HFF-Myc (cell line): Measurements from ENCODE around the gene PRDM16.

Experiments used
- DNase-seq: peaks from one replicate; pipeline ENCODE4 v3.0.0-alpha.2; 2011; ENCODE audit warnings: low read depth; ENCODE audit errors: extremely low read depth
- H3K4me3 ChIP-seq: replicated peaks from 2 replicates; pipeline ENCODE4 v1.5.1; 2011; ENCODE audit warnings: low read depth, mild to moderate bottlenecking, control low read depth, low read length
- TF ChIP-seq, protein P1 (sequence below): IDR thresholded peaks from 2 replicates; pipeline ENCODE4 v1.5.1; 2012; ENCODE audit warnings: mild to moderate bottlenecking, low read depth, low read length, control low read depth; ENCODE audit errors: missing control alignments

The PRDM16 gene

DNA sequence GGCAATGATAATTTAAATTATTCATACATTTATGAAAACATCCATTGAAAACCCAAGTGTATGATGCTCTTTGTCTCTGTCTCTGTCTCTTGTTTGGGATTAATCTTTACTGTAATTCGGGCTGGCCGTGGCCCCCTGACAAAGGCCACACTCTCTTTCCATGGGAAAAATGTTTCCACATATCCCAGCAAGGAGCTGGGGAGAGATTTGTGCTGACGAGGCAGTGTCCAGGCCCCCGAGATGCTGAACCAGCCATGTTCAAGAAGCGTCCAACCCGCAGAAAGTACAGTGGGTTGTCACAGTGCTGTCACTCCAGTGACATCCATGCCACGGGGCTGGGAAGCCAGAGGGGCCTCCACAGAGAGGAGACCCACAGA is 147.0 kb downstream of the PRDM16 start:
- DNase-seq: no peak
- TF ChIP-seq, protein P1, sequence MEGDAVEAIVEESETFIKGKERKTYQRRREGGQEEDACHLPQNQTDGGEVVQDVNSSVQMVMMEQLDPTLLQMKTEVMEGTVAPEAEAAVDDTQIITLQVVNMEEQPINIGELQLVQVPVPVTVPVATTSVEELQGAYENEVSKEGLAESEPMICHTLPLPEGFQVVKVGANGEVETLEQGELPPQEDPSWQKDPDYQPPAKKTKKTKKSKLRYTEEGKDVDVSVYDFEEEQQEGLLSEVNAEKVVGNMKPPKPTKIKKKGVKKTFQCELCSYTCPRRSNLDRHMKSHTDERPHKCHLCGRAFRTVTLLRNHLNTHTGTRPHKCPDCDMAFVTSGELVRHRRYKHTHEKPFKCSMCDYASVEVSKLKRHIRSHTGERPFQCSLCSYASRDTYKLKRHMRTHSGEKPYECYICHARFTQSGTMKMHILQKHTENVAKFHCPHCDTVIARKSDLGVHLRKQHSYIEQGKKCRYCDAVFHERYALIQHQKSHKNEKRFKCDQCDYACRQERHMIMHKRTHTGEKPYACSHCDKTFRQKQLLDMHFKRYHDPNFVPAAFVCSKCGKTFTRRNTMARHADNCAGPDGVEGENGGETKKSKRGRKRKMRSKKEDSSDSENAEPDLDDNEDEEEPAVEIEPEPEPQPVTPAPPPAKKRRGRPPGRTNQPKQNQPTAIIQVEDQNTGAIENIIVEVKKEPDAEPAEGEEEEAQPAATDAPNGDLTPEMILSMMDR: no peak

DNA sequence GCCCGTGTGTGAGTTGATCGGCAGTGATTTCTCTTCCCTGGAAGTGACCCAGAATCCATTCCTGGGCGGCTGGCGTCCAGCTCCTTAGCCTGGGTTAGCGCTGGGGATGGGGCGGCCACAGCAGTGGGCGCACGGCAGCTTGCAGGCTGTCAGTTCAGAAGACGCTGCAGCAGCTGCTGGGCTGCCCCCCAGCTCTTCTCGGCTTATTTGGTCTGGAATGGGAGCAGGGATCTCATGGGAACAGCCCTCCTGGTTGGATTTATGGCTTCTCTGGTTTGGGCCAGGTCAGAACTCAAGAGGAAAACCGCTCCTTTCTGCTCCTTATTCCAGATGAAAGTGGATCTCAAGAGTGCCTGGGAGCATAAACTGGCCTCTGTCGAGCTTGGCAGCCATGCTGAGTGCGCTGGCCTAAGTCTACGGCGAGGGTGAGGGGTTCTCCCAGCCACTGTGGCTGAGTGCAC is 148.2 kb downstream of the PRDM16 start:
- DNase-seq: no peak
- TF ChIP-seq, protein P1: no peak
- H3K4me3 ChIP-seq: no peak overlapping the region

More for the DNA sequence above, 147.0 kb downstream of the PRDM16 start:
- no peak overlapping the region for H3K4me3 ChIP-seq

DNA sequence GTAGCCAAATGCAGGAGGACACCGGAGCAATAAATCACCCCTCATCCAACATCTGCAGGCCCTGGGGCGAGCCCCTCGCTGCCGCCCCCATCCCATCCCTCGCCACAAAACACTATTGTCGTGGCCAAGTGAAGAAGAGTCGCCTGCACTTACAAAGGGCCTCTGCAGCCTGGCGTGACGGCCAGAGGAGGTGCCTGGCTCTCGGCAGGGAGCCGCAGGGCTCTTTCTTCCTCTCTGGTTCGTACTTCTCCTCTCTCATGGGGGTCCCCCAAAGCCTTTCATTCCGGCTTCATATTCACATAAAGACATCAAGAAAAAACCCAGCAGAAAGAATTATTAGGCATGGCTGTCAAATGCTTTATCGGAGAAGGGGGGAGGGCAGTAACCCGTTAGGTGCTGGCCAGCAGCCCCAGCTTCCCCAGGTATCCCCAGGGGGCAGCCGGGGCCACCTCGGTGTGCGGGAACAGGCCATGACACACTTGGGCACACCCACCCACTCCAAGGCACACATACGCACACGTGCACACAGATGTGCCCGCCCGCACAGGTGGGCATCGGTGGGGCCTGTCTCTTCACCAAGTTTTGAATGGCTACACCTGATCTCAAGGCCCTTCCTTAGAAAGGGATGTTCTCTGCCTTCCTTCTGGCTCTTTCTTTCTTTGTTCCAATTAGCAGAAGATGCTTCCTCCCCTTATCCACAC is 149.1 kb downstream of the PRDM16 start:
- no peak for DNase-seq
- TF ChIP-seq, protein P1: no peak
- H3K4me3 ChIP-seq: no peak overlapping the region

DNA sequence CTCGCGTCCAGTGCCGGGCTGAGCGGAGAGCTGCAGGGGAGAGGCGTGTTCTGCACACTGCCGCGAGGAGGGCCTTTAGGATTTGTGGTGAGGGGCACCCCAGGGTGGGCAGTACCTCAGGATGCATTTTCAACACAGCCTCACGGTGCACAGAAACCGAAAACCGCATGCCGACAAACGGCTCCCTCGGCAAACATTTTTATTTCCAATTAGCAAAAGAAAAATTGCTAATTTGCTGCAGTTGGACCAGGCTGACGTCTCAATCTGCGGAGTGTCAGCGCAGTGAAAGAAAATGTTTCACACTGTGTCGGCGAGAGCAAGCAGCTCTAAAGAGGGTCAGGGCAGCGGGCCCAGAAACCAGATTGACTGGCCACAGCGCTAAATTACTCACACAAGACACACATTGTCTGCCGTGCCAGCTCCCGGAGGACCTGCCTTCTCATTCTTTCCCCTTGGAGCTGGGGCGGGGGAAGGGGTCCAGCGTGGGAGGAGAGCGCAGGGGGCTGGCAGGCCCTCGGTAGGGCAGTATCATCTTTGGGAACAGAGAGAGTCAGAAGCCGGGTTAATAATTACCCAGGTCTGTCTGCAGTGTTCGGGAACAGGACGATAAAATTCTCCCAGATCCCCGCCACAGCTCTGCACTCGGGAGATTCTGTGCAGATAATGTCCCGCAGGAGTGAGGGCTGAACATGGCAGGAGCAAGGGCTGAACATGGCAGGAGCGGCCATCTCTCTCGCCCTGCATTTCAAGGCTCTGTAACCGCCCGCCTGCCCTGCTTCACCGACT is 150.2 kb downstream of the PRDM16 start:
- TF ChIP-seq, protein P1: no peak
- no peak for DNase-seq
- H3K4me3 ChIP-seq: no peak overlapping the region

DNA sequence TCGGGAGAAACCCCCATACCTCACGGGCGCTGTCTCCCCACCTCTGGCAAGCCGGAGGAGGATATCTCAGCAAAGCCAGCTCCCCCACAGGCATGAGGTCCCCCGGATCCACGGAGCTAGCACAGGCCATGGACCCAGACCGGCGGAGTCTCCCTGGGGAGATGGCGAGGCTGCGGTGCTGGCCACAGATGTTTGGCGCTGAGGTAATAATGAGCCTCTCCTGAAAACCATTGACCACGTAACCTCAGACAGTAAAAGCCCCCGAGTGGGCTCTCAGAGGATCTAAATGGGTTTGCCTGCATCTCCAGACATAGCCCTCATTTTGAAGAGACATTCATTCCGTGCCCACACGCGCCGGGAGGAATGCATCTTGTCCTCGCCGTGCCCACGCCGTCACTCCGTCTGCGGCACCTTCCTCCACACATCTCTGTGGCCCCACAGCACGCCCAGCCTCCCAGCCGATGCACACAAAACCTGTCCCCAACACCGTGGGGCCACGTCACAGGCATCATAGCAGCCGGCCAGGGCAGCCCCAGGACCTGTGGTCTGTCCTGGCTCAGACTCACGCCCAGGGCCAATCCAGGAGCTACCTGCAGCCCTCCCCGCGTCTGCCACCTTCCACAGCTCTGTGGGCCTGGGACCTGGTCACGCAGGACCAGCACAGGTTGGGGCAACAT is 150.9 kb downstream of the PRDM16 start:
- DNase-seq: no peak
- TF ChIP-seq, protein P1: no peak
- no peak overlapping the region for H3K4me3 ChIP-seq

DNA sequence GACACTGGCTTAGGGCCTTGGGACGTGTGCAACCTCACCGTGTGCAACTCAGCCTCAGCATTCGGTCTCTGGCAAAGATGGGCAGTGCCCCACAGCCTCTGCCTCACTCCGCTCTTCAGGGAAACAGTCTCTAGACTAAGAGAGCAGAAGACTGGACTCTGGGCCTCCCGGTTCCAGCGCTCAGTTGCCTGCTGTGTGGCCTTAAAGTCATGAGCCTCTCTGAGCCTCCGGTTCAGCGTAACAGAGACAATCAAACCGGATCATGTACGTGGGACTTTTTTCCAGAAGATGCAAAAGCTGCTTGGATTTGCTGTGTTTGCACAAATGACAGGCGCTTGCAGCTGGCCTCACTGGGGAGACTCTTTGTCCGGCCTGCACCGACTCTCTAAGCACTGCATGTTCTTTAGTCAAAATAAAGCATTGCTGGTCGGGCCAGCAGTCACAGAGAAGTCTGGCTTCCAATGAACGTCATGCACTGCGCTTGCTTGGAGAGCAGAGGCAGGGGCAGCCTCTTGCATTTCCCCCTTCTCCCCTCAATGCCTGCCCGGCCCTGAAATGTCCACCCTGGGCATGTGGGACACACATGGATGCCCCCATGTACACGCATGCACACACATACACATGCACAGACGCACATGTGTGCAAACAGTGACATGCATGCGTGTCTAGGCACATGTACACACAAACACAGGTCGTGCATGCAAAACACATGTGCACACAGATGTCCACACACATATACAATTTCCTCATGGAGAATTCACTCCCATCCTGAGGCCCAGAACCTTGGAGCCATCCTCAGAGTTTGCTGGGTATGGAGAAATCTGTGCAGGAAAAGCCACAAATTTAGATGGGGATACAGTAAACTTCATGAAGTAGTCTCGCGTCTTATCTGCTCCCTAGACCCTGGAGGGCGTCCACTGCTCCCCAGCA is 152.4 kb downstream of the PRDM16 start:
- H3K4me3 ChIP-seq: no peak overlapping the region
- TF ChIP-seq, protein P1: no peak
- DNase-seq: no peak
